Limb (tissue), 2 donors: Measurements from ENCODE around the gene RASGRF2.
"Not testable (repeated sequence)": the region's sequence is repeated elsewhere in the genome, so short reads cannot be mapped to it uniquely, and the experiment has no call there.

Experiments
- DNase-seq, 2 donors: peaks; one replicate each; pipeline ENCODE4 v3.0.0-alpha.2; 2016; ENCODE audit errors: extremely low spot score in 2 of 2

RASGRF2 gene

DNA sequence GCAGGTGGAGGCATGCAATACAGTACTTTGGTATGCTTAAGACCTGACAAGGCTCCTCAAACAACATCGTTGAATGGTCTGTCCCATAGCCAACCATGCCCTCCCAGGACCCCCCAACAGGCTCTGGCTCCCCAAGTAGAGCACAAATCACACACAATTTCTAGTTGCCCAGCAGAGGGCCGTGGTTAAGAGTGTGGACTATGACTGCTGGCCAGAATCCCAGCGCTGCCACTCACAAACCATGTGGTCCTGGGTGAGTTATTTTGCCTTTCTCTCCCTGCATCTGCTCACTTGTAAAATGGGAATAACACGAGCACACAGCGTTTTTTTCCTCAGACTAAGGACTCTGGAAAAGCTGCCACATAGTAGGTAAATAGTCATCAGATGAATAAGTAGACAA is 279.4 kb downstream of the RASGRF2 start:
- no peak for DNase-seq

DNA sequence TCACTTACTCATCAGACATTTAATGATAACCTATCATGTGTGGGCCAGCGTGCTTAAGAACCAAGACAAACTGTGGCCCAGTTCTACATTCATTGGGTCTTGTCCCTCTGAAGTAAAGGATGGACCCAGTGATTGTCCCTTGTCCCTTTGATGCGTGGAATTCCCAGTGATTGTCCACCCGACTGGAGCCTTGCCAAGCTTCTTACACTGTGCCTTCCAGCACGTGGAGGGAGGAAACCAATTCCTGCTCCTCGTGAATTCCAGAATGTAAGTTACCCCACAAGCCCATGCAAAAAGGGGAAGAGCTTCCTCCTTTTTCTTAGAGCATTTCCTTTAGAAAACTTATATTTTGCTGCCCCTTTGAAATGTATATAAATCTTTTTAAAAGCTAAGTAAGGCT is 280.8 kb downstream of the RASGRF2 start:
- DNase-seq: no peak

DNA sequence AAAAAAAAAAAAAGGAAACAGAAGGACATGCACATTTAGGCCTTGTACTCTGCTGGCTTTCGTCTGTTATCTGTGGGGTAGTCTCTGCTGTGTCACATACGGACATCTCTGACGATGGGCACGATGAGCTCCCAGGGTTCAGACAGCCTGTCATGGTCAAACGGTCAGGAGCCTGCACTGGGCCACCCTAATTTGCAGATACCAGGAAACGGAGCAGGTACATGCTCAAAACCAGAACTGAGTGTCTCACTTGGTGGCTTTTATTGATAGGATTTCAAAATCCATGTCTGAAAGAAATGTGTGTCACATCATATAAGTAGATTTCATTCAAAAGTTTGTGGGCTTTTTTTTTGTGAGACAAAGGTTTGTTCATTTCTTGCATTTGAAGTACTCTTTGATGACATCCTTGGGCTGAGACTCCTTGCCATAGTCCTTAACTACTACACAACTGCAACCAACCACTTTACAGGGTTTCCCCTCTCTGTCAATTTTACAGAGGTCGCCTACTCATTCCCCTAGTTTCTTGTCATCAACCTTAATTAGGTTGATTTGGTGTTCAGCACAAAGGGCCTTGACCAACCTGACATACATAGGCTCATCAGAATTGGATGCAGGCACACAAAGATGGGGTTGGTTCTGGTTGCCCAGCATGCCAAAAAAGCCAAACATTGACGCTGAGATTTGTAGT is 281.9 kb downstream of the RASGRF2 start:
- DNase-seq: no peak

DNA sequence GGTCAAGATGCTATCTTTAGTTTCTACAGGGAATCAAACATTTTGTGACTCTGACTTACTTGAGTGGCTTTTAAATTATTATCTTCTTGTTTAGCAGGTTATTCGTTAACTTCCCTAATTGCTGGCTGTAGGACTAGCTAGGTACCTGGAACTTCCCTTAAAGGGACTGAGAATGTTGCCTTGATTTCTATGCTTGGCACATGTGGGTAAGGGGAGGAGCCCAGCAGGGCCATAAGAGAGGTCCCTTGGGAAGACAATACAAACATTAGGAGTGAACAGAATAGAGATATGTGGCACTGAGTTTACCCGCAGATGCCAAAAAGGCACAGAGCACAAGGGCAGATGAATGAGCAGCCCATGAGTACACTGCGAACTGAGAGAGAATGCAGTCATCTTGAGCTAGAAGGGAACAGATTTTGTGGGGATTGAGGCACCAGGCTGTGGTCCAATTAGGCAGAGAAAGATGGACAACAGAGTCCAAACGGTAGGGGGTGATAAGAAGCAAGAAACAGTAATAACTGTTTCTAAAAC is 282.8 kb downstream of the RASGRF2 start:
- DNase-seq: no peak

DNA sequence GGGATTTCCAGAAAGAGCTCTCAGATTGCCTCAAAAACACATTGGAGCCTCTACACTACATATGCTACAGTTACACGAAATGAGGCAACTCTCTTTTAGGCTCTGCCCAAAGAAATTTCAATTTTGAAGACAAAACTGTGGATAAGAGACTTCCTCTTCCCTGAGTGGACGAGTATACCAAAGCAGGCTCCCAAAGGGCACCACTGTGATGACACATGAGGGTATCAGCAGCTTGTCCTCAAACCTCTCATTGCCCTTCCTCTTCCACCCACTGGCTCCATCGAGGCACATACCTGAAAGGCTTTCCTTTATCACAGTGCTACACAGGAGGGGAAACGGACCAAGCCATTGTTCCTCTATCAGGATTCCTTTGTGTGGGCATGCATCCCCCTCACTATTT is 284.3 kb downstream of the RASGRF2 start:
- DNase-seq: no peak

DNA sequence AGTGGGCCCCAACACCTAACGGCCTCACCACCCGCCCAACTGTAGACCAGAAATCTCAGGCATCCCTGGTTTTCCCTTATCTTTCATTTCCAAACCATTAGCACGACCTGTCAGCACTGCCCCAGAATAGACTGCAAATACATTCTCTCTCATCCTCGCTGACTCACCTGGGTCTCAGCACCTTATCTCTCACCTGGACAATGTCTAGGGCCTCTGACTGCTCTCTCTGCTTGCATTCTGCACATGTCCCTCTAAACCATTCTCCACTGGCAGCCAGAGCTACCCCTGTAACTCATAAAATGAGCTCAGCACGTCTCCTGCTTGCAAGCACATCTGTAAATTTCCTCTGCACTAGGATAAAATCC is 285.7 kb downstream of the RASGRF2 start:
- no peak for DNase-seq

DNA sequence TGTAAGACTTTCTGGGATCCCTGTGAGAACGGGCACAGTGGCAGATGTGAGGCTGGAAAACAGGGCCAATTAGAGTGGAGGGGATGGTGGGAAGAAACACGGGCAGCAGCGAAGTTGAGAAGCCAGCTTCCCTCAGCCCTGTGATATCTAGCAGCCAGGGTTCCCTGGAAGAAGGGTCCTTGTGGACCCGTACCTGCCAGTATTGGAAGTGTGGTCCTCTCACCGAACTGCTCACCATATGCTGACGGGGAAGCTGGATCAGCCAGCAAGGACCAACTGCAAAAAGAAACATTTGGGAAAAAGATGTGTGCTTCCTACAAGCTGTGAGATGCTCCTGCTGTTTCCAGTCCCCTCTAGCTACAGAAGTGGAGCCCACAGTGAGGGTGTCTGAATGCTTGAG is 286.5 kb downstream of the RASGRF2 start:
- no peak for DNase-seq

DNA sequence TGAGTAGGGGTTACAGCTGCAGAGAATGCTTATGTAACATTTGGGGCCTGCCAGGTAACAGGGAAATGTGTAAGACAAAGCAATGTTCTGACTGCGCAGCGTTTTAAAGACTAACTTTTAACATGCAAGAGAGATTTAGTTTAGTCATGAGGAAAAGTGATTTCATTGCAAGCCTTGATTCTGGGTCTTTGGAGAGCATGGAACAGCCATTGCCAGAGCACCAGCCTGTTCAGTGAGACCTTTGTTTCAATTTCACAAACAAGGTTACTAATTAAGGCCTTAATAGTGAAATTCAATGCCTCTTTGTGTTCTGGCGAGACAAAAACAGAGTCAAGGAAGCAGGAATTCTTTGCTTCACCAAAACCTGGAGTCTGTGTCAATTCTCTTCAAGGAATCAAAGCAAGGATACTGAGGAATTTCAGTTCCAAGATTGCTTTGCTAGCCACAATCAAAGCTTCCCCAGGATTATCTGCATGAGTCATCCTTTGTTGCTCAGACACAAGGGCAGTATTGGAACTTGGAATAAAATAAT is 287.3 kb downstream of the RASGRF2 start:
- DNase-seq: no peak

DNA sequence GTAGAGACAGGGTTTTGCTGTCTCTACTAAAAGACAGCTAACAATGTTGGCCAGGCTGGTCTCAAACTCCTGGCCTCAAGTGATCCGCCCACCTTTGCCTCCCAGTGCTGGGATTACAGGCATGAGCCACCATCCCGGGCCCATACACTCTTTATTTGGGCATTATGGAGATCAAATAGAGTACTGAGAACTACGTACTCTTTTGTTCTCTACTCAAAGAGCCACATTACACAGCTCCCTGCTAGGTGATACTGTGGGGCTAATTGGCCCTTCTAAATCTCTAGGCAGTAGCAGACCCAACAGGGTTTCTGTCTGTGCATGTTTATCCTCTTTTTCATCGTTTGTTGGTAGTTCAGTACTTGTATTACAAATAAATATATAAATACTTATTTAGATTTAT is 289.1 kb downstream of the RASGRF2 start:
- DNase-seq: no peak

DNA sequence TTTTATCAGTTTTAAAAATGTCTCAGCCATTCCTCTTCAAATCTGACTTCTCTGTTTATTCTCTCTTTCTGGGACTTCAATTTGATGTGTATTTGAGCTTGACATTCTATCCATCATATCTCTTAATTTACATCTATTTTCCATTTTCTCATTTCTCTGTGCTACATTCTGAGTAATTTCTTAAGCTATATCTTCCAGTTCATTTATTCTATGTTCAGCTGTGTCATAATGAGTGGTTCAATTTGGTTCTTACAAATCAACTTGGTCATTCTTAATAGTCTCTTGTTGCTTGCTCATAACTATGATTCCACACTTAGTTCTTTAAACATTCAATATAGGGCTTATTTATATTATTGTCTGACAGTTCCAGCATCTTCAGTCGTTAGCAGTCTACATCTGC is 289.8 kb downstream of the RASGRF2 start:
- DNase-seq: no peak

DNA sequence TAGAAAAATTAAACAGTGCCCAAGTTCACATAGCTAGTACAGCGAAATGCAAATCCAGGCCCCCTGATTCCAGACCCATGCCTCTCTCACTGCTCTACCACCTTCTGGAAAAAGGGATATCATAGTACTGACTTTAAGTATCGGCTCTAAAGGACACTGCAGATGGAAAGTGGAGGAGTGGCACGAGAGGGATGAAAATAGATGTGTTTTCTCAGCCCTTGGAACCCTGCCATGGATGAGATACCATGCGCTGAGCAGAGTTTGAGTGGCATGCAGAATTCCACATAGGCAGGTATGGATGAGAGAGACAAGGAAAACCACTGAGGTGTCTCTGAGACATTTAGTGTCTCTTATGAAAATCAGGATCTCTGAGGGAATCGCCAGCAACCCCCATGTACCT is 291.8 kb downstream of the RASGRF2 start:
- no peak for DNase-seq

DNA sequence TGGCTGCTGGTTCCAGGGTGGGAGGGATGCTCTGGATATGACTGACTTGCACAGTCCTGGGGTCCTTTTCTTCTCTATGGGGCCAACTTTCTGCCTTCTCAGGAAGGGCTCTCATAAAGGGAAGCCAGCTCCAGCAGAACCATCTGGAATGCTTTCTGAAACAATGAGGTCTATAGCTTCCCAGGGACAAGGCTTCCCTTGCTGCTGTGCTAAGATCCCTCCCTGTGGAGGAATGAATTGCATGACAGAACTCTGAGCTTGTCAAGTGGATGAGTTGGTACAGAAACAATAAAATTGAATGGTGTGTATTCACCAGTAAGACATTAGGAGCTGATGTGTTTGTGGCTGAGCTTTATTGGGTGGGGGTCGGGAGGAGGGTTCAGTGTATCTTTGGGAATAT is 292.7 kb downstream of the RASGRF2 start:
- DNase-seq: no peak

DNA sequence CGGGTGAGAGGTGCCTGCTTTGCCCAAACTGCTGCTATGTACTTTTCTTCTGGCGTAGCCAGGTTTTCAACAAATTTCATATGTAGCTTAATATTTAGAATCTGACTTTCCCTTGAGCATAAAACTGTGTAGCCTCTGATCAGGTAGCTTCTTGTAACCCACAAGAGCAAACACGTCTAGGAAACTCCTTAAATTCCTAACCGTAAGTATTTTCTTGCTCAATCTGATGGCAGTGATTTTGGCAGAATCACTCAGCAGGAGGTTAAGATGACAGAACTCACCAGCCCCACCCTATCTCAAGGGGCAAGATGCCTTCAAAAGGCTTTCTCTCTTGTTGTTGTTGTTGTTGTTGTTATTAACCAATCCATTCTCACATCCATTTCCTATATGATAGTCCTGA is 293.7 kb downstream of the RASGRF2 start:
- DNase-seq: no peak

DNA sequence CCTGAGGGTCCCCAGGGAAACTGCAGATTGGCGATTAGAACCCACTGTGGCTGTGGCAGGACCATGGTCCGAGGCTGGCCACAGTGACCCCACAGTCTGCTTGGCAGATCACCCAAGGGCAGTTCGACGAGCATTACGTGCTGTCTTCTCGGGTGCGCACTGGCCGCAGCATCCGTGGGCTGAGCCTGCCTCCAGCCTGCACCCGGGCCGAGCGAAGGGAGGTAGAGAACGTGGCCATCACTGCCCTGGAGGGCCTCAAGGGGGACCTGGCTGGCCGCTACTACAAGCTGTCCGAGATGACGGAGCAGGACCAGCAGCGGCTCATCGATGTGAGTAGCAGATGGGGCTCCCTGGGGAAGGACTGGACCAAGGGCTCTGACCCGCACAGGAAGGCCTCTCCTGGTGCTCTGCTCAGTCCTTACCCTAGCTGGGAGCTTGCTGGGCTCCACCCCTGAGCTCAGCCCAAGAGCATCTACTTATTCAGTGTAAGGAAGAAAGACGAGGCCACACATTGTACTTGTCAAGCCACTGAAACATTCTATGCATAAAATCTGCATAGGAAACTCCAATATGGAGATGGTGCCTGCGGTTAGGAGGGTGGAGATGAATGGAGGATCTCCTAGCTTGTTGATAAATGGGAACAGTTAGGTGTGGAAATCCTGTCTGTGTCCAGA is 294.9 kb downstream of the RASGRF2 start:
- DNase-seq: no peak

DNA sequence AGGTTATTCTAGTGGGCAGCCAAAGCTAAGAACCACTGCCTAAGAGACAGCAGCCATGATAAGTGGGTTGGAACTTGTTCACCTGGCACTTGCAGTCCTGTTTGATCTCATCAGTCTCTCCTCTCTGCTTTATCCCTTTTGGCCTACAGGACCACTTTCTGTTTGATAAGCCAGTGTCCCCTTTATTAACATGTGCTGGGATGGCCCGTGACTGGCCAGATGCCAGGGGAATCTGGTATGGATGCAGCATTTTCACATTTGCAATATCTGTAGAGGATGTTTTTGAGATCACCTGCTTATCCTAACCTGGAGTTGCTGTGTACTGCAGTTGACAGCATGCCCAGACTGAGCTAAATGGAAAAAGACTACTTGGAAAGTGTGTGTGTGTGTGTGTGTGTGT is 296.6 kb downstream of the RASGRF2 start:
- DNase-seq: no peak

DNA sequence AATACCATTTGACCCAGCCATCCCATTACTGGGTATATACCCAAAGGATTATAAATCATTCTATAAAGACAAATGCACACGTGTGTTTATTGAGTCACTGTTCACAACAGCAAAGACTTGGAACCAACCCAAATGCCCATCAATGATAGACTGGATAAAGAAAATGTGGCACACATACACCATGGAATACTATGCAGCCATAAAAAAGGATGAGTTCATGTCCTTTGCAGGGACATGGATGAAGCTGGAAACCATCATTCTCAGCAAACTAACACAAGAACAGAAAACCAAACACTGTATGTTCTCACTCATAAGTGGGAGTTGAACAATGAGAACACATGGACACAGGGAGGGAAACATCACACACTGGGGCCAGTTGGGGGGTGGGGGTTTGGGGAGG is 302.6 kb downstream of the RASGRF2 start:
- not testable (repeated sequence) for DNase-seq

DNA sequence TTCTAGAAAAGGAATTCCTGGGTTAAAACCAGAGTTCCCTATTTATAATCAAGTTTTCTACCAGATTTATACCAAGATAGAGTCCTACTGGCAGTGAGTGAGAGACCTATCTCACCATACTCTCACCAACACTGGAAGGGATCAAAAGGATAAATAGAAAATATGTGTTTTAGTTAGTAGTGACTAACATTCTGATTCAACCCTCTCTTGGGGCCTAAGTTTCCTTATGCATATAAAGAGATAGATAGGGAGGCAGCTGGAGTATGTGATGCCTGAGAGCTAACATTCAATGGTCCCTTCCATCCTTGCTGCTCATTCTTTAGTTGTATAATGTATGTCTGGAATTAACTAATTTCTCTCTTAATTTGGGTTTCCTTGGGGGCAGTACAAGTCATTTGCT is 304.9 kb downstream of the RASGRF2 start:
- no peak for DNase-seq

DNA sequence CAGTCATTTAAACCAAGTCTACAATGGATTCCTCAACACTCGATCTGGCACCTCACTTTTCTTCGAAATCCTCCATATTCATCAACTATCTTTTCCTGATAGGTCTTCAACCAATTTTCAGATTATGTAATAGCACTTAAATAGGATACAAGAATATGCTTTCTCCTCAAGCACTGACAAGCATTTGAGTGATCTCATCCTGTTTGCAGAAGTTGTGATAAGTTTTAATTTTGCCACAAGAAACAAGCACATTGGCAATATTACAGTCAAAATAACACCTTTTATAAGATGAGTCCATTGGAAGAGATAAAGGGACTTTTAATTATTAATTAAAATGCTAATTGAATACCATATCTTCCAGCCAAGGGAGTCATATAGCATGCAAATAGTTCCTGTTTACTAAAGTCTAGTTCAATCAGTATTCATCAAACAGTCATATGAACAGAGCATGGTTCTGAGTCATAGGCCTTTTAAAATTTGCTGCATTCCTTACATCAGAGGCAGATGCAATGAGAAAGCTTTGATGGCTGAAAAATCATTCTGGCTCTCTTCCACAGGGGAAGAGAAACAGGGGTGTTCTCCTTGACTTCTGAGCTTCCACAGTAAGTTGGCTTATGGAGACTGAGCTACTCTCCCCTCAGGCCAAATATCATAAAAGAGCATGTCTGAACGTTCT is 308.5 kb downstream of the RASGRF2 start:
- no peak for DNase-seq

DNA sequence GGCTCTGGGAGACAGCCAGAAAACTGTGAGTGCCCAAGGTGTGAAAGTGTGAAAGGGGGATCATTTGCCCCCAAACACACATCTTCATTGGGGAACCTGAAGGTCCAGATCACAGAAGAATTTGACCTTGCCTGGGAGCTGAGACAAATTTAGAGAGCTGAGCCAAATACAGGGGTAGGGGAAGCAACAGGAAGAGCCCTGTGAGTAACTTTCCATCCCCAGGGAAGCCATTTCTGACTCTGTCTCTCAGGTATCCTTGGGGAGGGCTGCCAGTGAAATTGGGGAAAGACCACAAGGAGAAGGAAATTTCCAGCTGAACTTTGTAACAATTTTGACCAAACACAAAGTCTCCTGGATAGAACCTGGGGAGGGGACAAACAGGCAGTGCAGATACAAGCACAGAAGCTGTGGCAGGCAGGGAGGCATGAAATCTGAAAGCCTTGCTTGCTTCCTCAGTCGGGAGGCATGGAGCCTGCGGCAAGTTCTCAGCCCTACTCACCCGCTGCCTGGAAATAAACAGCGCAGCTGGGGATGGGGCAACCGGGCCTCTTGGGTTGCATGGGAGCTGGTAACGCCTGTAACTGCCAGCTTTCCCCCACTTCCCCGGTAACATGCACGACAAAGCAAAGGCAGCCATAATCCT is 309.7 kb downstream of the RASGRF2 start:
- no peak for DNase-seq

DNA sequence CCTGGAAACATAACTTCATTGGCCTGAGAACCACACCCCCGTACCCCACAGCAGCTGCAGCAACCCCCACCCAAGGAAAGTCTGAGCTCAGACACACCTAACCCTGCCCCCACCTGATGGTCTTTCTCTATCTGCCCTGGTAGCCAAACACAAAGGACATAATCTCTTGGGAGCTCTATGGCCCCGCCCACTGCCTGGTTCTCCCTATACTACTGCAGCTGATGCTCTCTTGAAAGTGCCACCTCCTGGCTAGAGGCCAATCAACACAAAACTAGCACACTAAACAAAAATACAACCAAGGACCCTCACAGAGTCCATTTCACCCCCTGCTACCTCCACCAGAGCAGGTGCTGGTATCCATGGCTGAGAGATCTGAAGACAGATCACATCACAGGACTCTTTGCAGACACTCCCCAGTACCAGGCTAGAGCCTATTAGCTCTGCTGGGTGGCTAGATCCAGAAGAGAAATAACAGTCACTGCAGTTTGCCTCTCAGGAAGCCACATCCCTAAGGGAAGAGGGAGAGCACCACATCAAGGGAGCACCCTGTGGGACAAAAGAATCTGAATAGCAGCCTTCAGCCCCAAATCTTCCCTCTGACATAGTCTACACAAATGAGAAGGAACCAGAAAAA is 310.3 kb downstream of the RASGRF2 start:
- DNase-seq: not testable (repeated sequence)
